CD4-positive, alpha-beta T cell treated with Interleukin-17A for 1 hour (primary cell): Measurements from ENCODE around the gene CEACAM19.
A peak's percentile ranks its signal among the peaks of the same experiment; 100 is the strongest.
"Not testable (repeated sequence)": the region's sequence is repeated elsewhere in the genome, so short reads cannot be mapped to it uniquely, and the experiment has no call there.

Experiments
- DNase-seq: peaks from one replicate; pipeline ENCODE4 v3.0.0-alpha.2; 2020

The CEACAM19 gene

DNA sequence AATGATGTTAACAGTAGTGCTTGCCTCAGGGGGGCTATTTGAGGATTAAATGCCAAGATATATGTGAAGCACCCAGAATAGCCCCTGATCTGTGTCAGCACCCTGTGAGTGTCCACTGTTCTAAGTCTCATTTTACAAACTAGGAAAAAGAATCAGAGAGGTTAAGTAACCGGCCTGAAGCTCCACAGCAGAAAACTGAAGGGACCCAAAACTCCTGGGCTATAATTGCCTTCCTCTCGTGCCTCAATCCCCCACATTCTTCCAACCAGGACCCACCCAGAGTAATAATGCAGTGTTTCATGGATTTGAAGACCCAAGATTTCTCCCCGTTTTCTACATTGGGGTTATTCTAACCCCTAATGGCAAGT lies 25.2 kb upstream of the CEACAM19 start:
- no peak for DNase-seq

DNA sequence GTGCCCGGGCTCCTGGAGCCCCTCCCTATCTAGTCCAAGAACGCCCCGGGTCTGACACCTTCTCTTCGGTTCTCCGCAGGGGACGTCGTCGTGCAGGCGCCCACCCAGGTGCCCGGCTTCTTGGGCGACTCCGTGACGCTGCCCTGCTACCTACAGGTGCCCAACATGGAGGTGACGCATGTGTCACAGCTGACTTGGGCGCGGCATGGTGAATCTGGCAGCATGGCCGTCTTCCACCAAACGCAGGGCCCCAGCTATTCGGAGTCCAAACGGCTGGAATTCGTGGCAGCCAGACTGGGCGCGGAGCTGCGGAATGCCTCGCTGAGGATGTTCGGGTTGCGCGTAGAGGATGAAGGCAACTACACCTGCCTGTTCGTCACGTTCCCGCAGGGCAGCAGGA lies 24.1 kb upstream of the CEACAM19 start:
- DNase-seq = no peak

DNA sequence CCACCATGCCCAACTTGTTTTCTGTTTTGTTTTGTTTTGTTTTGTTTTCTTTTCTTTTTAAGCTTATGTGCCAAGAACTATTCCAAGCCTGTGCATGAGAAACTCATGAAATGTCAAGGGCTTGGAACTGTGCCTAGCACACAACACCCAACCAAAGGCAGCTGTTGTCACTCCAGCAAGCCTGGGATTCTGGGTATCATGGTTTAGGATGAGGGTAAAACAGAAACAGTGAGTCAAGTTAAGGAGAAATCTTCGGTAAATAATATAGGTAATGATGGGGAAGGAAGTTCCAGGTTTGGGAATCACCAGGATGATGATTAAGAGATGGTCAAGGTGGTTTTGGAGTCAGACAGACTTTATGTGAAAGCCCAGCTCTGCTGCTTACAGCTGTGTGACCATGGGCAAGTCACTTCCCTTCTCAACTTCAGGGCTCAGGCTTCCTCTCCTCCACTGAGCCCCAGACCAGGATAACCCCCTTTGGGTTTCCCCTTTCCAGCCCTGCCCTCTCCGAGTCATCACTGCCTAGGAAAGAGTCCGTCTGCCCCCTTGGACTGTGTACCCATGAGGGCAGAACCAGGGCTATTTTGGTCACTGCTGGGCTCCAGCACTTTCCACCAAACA lies 22.5 kb upstream of the CEACAM19 start:
- no peak for DNase-seq

- no peak for DNase-seq
These were observed 21.6 kb upstream of the CEACAM19 start for GRCh38 chr19:44649578-44650145.

DNA sequence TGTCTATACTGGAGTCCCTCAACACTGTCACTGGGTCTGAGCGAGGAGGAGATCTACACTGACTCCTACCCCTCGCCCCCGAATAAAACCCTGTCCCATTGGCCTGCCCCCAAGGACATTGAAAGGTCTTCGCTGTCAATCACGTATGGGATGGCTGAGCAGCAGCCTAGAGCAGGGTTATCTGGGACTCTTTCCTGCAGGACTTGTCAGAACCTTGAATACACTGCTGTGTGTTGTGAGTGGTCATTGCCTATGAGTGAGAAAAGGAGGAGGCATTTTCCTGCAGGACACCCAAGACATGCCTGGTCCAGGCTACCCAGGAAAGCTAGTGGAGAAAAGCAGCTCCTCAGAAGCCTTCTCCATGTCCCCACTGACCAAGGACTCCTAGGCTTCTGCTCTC lies 17.9 kb upstream of the CEACAM19 start:
- DNase-seq = no peak

DNA sequence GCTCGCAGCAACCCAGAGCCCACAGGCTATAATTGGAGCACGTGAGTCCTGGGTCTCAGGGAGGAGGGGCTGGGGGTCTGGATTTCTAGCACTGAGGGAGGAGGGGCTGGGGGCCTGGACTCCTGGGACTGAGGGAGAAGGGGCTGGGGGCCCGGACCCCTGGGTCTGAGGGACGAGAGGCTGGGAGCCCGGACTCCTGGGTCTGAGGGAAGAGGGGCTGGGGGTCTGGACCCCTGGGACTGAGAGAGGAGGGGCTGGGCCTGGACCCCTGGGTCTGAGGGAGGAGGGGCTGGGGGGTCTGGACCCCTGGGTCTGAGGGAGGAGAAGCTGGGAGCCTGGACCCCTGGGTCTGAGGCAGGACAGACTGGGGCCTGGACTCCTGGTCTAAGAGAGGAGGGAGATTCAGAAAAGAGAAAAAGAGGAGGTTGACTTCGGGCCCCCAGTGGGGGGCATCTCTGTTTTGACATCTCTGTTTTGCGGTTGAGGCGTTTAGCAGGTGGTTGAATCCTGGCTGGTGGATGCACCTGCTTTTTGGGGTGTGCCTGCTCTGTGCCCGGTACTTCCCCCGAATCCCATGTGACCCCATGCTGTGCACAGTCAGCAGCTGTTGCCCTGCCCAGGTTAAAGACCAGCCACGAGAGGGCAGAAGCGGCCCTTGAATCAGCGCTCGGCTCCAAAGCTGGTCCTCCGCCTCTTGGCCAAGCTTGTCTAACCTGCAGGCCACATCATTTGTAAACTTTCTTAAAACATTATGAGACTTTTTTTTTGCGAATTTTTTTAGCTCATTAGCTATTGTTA lies 17.1 kb upstream of the CEACAM19 start:
- DNase-seq = peak; percentile 79

DNA sequence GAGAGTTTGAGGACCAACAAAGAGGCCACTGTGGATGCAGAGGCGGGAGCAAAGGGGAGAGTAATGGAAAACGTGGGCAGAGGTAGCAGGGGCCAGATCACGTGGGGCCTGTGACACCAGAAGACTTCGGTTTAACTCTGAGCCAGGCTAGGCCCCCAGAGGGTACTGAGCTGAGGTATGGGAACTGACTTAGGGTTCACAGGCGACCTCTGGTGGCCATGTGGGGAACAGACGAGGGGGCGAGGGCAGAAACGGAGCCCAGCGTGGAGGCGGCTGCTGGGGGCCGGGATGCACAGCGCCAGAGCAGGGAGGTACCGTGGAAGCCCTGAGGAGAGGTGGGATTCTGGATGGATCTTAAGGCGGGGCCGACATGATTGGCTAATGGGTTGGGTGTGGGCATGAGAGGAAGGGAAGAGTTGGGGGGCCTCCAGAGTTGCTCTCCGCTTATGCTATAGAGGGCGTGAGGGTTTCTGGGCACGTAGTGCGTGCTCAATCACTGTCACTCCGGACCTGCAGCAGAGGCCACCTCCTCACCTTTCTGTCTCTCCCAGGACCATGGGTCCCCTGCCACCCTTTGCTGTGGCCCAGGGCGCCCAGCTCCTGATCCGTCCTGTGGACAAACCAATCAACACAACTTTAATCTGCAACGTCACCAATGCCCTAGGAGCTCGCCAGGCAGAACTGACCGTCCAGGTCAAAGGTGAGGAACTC lies 13.9 kb upstream of the CEACAM19 start:
- DNase-seq = peak; percentile 63

- DNase-seq = no peak
These were observed 13.1 kb upstream of the CEACAM19 start for GRCh38 chr19:44658069-44658733.

DNA sequence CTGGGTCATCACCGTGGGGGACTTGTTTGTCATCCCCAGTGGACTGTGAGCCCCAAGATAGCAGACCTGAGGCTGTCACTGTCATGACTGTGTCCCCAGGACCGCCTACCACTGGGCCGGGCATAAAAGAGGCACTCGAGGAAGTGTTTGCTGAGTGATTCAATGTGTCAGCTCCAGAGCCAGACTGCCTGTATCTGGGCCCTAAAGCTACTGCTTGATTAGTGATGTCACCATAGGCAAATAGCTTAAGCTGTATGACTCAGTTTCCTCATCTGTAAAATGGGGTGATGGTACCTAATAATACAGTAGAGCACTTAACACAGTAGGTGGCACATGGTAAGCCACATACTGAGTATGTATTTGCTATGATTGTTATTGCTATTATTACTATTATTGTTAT lies 11.2 kb upstream of the CEACAM19 start:
- DNase-seq = no peak

DNA sequence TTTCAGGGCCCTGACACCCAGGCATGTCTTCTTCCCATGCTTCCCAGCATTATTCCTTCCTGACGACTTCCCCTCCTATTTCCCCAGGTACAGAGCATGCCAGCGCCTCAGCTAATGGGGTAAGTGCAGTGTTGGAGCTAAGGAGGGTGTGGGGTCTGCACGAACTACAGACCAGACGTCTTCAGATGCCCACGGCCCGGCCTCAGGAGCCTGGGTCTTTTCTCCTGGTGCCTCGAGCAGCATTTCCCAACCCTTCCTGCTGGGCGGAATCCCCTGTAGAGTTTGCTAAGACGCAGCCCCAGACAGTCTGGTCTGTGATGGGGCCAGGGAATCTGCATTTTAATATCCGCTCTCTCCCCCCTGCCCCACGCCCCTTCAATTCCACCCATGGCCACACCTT lies 10.1 kb upstream of the CEACAM19 start:
- DNase-seq = no peak

GRCh38 chr19:44661904-44662303 lies 9.4 kb upstream of the CEACAM19 start:
- DNase-seq = no peak

DNA sequence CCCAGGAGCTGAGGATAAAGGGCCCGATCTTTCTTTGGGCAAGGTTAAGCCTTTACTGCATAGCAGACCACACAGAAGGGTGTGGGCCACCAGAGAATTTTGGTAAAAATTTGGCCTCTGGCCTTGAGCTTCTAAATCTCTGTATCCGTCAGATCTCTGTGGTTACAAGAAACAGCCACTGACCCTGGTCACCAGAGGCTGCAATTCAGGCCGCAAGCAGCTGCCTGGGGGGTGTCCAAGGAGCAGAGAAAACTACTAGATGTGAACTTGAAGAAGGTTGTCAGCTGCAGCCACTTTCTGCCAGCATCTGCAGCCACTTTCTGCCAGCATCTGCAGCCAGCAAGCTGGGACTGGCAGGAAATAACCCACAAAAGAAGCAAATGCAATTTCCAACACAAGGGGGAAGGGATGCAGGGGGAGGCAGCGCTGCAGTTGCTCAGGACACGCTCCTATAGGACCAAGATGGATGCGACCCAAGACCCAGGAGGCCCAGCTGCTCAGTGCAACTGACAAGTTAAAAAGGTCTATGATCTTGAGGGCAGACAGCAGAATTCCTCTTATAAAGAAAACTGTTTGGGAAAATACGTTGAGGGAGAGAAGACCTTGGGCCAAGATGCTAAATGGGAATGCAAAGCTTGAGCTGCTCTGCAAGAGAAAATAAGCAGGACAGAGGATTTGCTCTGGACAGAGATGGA lies 8.4 kb upstream of the CEACAM19 start:
- no peak for DNase-seq

GRCh38 chr19:44663996-44664395 lies 7.3 kb upstream of the CEACAM19 start:
- DNase-seq = no peak

GRCh38 chr19:44664976-44665375 lies 6.3 kb upstream of the CEACAM19 start:
- DNase-seq = no peak

- DNase-seq = no peak
These were observed 4.3 kb upstream of the CEACAM19 start for GRCh38 chr19:44666852-44667556.

GRCh38 chr19:44668985-44669764 lies 2.1 kb upstream of the CEACAM19 start:
- DNase-seq = no peak

- DNase-seq = not testable (repeated sequence)
These were observed 1.3 kb upstream of the CEACAM19 start for GRCh38 chr19:44670027-44670426.

DNA sequence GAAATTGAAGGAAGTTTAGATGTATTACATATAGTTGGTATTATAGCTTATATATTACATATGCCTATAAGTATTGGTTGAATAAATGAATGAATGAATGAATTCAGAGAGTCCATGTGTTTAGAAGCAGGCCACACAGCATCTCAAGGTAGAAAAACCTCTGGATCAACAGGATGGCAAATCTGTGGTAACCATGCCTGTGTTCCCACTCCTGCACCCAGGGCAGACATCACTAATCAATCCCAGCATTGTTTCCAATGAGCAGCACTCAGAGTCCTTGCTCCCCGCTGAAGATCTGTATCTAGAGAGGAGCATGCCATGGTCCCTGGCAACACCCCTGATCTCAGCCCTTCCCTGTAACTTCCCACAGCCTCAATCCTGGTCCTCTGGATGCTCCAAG lies 944 bp downstream of the CEACAM19 start:
- DNase-seq = no peak

GRCh38 chr19:44673510-44673909 lies 2.2 kb downstream of the CEACAM19 start:
- no peak for DNase-seq

DNA sequence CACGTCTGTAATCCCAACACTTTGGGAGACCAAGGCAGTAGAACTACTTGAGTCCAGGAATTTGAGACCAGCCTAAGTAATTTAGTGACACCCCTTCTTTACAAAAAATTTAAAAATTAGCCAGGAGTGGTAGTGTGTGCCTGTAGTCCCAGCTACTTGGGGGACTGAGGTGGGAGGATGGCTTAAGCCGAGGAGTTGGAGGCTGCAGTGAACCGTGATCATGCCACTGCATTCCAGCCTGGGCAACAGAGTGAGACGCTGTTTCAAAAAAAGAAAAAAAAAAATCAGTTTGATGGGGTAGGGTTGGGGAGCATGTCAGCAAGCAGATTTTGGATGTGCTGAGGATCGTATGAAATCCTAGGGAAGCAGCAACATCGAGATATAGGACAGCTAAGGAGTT lies 4.2 kb downstream of the CEACAM19 start:
- DNase-seq = no peak
